ENCODE results near the gene TBC1D25.
"Not testable (repeated sequence)": the region's sequence is repeated elsewhere in the genome, so short reads cannot be mapped to it uniquely, and the experiment has no call there.

TBC1D25 gene

GRCh38 chrX:48516285-48516684 is 23.2 kb upstream of the TBC1D25 start:
- DNase-seq = no peak

GRCh38 chrX:48516987-48517386 is 22.5 kb upstream of the TBC1D25 start:
- DNase-seq = no peak

- not testable (repeated sequence) for DNase-seq
These were observed 20.0 kb upstream of the TBC1D25 start for GRCh38 chrX:48519481-48519880.

- DNase-seq = no peak
These were observed 19.1 kb upstream of the TBC1D25 start for GRCh38 chrX:48520455-48520854.

GRCh38 chrX:48520976-48521352 is 18.6 kb upstream of the TBC1D25 start:
- DNase-seq = no peak

GRCh38 chrX:48521353-48522243 is 17.9 kb upstream of the TBC1D25 start, which contains the start of gene EBP:
EBP (plus strand) TSS chrX:48521808; CDS start chrX:48523772, 1,964 bp downstream.
- DNase-seq = peak; percentile 81

GRCh38 chrX:48522291-48522690 is 17.2 kb upstream of the TBC1D25 start:
- no peak for DNase-seq

- no peak for DNase-seq
These were observed 15.8 kb upstream of the TBC1D25 start for GRCh38 chrX:48523682-48524081.

- not testable (repeated sequence) for DNase-seq
These were observed 13.7 kb upstream of the TBC1D25 start for GRCh38 chrX:48525853-48526252.

GRCh38 chrX:48530736-48531135 is 8.8 kb upstream of the TBC1D25 start:
- no peak for DNase-seq

GRCh38 chrX:48531358-48531959 is 8.1 kb upstream of the TBC1D25 start:
- DNase-seq = no peak

- no peak for DNase-seq
These were observed 7.4 kb upstream of the TBC1D25 start for GRCh38 chrX:48532161-48532560.

- DNase-seq = no peak
These were observed 6.3 kb upstream of the TBC1D25 start for GRCh38 chrX:48533165-48533564.

GRCh38 chrX:48538641-48539344 is 721 bp upstream of the TBC1D25 start:
- DNase-seq = no peak

- no peak for DNase-seq
These were observed 488 bp downstream of the TBC1D25 start for GRCh38 chrX:48540028-48540375.

GRCh38 chrX:48540480-48540879 is 966 bp downstream of the TBC1D25 start:
- no peak for DNase-seq

GRCh38 chrX:48541140-48541814 is 1.8 kb downstream of the TBC1D25 start:
- no peak for DNase-seq

GRCh38 chrX:48548871-48549270 is 9.4 kb downstream of the TBC1D25 start:
- DNase-seq = no peak

GRCh38 chrX:48555731-48556325 is 16.3 kb downstream of the TBC1D25 start:
- DNase-seq = not testable (repeated sequence)

- no peak for DNase-seq
These were observed 18.8 kb downstream of the TBC1D25 start for GRCh38 chrX:48558271-48558670.

- DNase-seq = no peak
These were observed 20.1 kb downstream of the TBC1D25 start for GRCh38 chrX:48559636-48560035.

GRCh38 chrX:48560056-48560455 is 20.5 kb downstream of the TBC1D25 start:
- DNase-seq = no peak

- DNase-seq = no peak
These were observed 21.2 kb downstream of the TBC1D25 start for GRCh38 chrX:48560681-48561080.

Data from activated gamma-delta T cell (primary cell).